Smooth muscle cell (in vitro differentiated cells): ENCODE measurements around the gene POLR2L. TPM values are rescaled to one million over a fixed set of nuclear protein-coding genes. Genes with fewer than 3 reads are reported as not detected.

Experiments used
- DNase-seq: peaks from one replicate; lab custom pipeline; 2025; ENCODE audit not compliant: unreplicated experiment; lab: John Stamatoyannopoulos, UW
- H2AFZ ChIP-seq: fragments of 200-600 bp; sonication (generic); 2 replicates; pipeline ENCODE4 v1.6.0; 2016; ENCODE audit warnings: antibody characterized with exemption, low read depth, mild to moderate bottlenecking
- H3F3A ChIP-seq: fragments of 200-600 bp; sonication (generic); 2 replicates; pipeline ENCODE4 v1.6.0; 2017; ENCODE audit warnings: antibody characterized with exemption, low read depth
- H3K27ac ChIP-seq: fragments of 200-600 bp; sonication (generic); 2 replicates; pipeline ENCODE4 v1.5.1; 2016; ENCODE audit warnings: low read depth, mild to moderate bottlenecking
- H3K27me3 ChIP-seq: fragments of 200-600 bp; sonication (generic); 2 replicates; pipeline ENCODE4 v1.6.1; 2016; ENCODE audit warnings: low read depth, mild to moderate bottlenecking
- H3K36me3 ChIP-seq: fragments of 200-600 bp; sonication (generic); 2 replicates; pipeline ENCODE4 v1.5.1; 2016; ENCODE audit warnings: low read depth
- H3K4me1 ChIP-seq: fragments of 200-600 bp; sonication (generic); 2 replicates; pipeline ENCODE4 v1.5.1; 2016; ENCODE audit warnings: low read depth
- H3K4me2 ChIP-seq: fragments of 200-600 bp; sonication (generic); 2 replicates; pipeline ENCODE4 v1.6.0; 2016; ENCODE audit warnings: mild to moderate bottlenecking
- H3K4me3 ChIP-seq: fragments of 200-600 bp; sonication (generic); 2 replicates; pipeline ENCODE4 v1.5.1; 2016; ENCODE audit warnings: mild to moderate bottlenecking
- H3K79me2 ChIP-seq: fragments of 200-600 bp; sonication (generic); 2 replicates; pipeline ENCODE4 v1.6.0; 2016; ENCODE audit warnings: low read depth, mild to moderate bottlenecking
- H3K9ac ChIP-seq: fragments of 200-600 bp; sonication (generic); 2 replicates; pipeline ENCODE4 v1.6.0; 2016; ENCODE audit warnings: low read depth
- H3K9me3 ChIP-seq: fragments of 200-600 bp; sonication (generic); replicated peaks from 2 replicates; pipeline ENCODE4 v1.5.1; 2016; ENCODE audit warnings: low read depth
- H4K20me1 ChIP-seq: fragments of 200-600 bp; sonication (generic); 2 replicates; pipeline ENCODE4 v1.6.0; 2016; ENCODE audit warnings: low read depth
- CTCF ChIP-seq: fragments of 200-600 bp; sonication (generic); IDR thresholded peaks from 2 replicates; pipeline ENCODE4 v1.5.1; 2017; ENCODE audit warnings: borderline replicate concordance, mild to moderate bottlenecking, antibody characterized with exemption; ENCODE audit not compliant: insufficient read depth, poor library complexity, severe bottlenecking
- WGBS: methylation state at CpG from one replicate; pipeline ENCODE4 v1.1.7; 2016; ENCODE audit warnings: low lambda C conversion rate; 5-methylcytosine and 5-hydroxymethylcytosine counted together
- polyA plus RNA-seq: library from polyadenylated mRNA; unstranded; fragments of >200 nt; fragmentation: Nextera tagmentation; extraction: Ambion mirVana; gene quantifications from 2 replicates; pipeline ENCODE4 v1.2.1, GENCODE V29; 2016
- total RNA-seq: library from RNA; depleted of rRNA; stranded (reverse); fragments of >200 nt; gene quantifications from 2 replicates; pipeline ENCODE4 v1.2.3, GENCODE V29; 2014

POLR2L gene
- total and polyA plus RNA-seq, 2 experiments from 2014 or later: 51.4 to 380 TPM

GRCh38 chr11:870418-870817 is 28.1 kb upstream of the POLR2L start:
- DNase-seq: no peak
- Histone ChIP-seq H3K9me3 (no peaks in the 10 kb centered on the region), H3K9ac (no peak overlapping the region), H2AFZ (no peak overlapping the region), H3F3A (no peaks in the 10 kb centered on the region), H3K36me3 (no peaks in the 10 kb centered on the region), H3K79me2 (no peaks in the 10 kb centered on the region), H4K20me1 (peaks cover 10% of the 10 kb centered on the region), H3K4me3 (no peak overlapping the region), H3K4me2 (no peak overlapping the region), H3K27ac (no peak overlapping the region), H3K4me1 (no peaks in the 10 kb centered on the region), H3K27me3 (no peaks in the 10 kb centered on the region)
- no peak for TF ChIP-seq CTCF
- 95% methylated on average over 8 of the region's 8 CpGs for WGBS

GRCh38 chr11:870127-870413 is 27.7 kb upstream of the POLR2L start:
- no peaks in the 10 kb centered on the region for H3F3A ChIP-seq
- H3K36me3 ChIP-seq: no peaks in the 10 kb centered on the region
- 82% methylated on average over 8 of the region's 8 CpGs for WGBS
- H3K4me1 ChIP-seq: no peaks in the 10 kb centered on the region
- peaks cover 10% of the 10 kb centered on the region for H4K20me1 ChIP-seq
- DNase-seq: no peak
- no peak for TF ChIP-seq CTCF
- no peaks in the 10 kb centered on the region for H3K79me2 ChIP-seq
- no peak overlapping the region for H2AFZ ChIP-seq
- H3K4me2 ChIP-seq: no peak overlapping the region
- no peak overlapping the region for H3K27ac ChIP-seq
- no peaks in the 10 kb centered on the region for H3K27me3 ChIP-seq
- H3K9ac ChIP-seq: no peak overlapping the region
- H3K9me3 ChIP-seq: no peaks in the 10 kb centered on the region
- no peak overlapping the region for H3K4me3 ChIP-seq

- H3F3A ChIP-seq: no peaks in the 10 kb centered on the region
- peaks cover 10% of the 10 kb centered on the region for H4K20me1 ChIP-seq
- no peak overlapping the region for H3K27ac ChIP-seq
- H3K9ac ChIP-seq: no peak overlapping the region
- DNase-seq: no peak
- H3K4me2 ChIP-seq: no peak overlapping the region
- no peaks in the 10 kb centered on the region for H3K79me2 ChIP-seq
- H3K9me3 ChIP-seq: no peaks in the 10 kb centered on the region
- no peaks in the 10 kb centered on the region for H3K27me3 ChIP-seq
- WGBS: 95% methylated on average over 24 of the region's 25 CpGs
- no peaks in the 10 kb centered on the region for H3K4me1 ChIP-seq
- no peak for TF ChIP-seq CTCF
- no peaks in the 10 kb centered on the region for H3K36me3 ChIP-seq
- no peak overlapping the region for H3K4me3 ChIP-seq
- no peak overlapping the region for H2AFZ ChIP-seq
Observed at GRCh38 chr11:869399-870126, 27.2 kb upstream of the POLR2L start.

GRCh38 chr11:868802-869201 is 26.5 kb upstream of the POLR2L start:
- no peaks in the 10 kb centered on the region for H3K9me3 ChIP-seq
- H3F3A ChIP-seq: no peaks in the 10 kb centered on the region
- H3K9ac ChIP-seq: no peak overlapping the region
- no peak overlapping the region for H3K4me2 ChIP-seq
- no peaks in the 10 kb centered on the region for H3K36me3 ChIP-seq
- DNase-seq: no peak
- TF ChIP-seq CTCF: no peak
- no peaks in the 10 kb centered on the region for H3K79me2 ChIP-seq
- WGBS: 92% methylated on average over 12 of the region's 12 CpGs
- H3K27me3 ChIP-seq: no peaks in the 10 kb centered on the region
- peaks cover 13% of the 10 kb centered on the region for H4K20me1 ChIP-seq
- no peak overlapping the region for H3K4me3 ChIP-seq
- no peaks in the 10 kb centered on the region for H3K4me1 ChIP-seq
- H3K27ac ChIP-seq: no peak overlapping the region
- no peak overlapping the region for H2AFZ ChIP-seq
